CD8-positive, alpha-beta memory T cell (primary cell): ENCODE results near the gene WDR33. TPM values are rescaled to one million over a fixed set of nuclear protein-coding genes. Genes with fewer than 3 reads are reported as not detected.
"Not testable (repeated sequence)": the region's sequence is repeated elsewhere in the genome, so short reads cannot be mapped to it uniquely, and the experiment has no call there.

Experiments
- CTCF ChIA-PET: fragments of 350-600 bp; sonication (Branson Sonifier 250); formaldehyde crosslinking; loops from one replicate; lab custom pipeline; 2021; ENCODE audit warnings: antibody characterized with exemption; lab: Charles Lee
- POLR2A ChIA-PET: fragments of 350-600 bp; sonication (Branson Sonifier 250); formaldehyde crosslinking; loops from one replicate; lab custom pipeline; 2021; ENCODE audit warnings: antibody characterized with exemption; lab: Charles Lee
- DNase-seq, 5 donors: peaks; one replicate each; pipeline versions ENCODE4 v3.0.0 to v3.0.0-alpha.2; 2020 to 2022; ENCODE audit warnings: mixed read lengths in 1 of 5
- H3K27ac ChIP-seq: one replicate; pipeline ENCODE4 v1.7.0; 2013; ENCODE audit warnings: low read depth, mild to moderate bottlenecking, low read length, moderate library complexity
- H3K27me3 ChIP-seq: 2 replicates; pipeline ENCODE4 v1.7.0; 2013; ENCODE audit warnings: low read length, mild to moderate bottlenecking; ENCODE audit not compliant: insufficient read depth, poor library complexity, severe bottlenecking
- H3K36me3 ChIP-seq: 2 replicates; pipeline ENCODE4 v1.7.0; 2013; ENCODE audit warnings: mild to moderate bottlenecking, low read length, moderate library complexity; ENCODE audit not compliant: insufficient read depth
- H3K4me1 ChIP-seq: 2 replicates; pipeline ENCODE4 v1.7.0; 2013; ENCODE audit warnings: mild to moderate bottlenecking, low read length, moderate library complexity; ENCODE audit not compliant: insufficient read depth
- H3K4me3 ChIP-seq: 2 replicates; pipeline ENCODE4 v1.7.0; 2013; ENCODE audit warnings: mild to moderate bottlenecking, low read length
- H3K9me3 ChIP-seq: 2 replicates; pipeline ENCODE4 v1.7.0; 2013; ENCODE audit warnings: mild to moderate bottlenecking, low read length
- H3K27ac Mint-ChIP-seq, 8 donors: one replicate each; pipeline ENCODE4 v1.8.0; 2020 to 2021; ENCODE audit warnings: mixed read lengths in 8 of 8, mild to moderate bottlenecking in 6 of 8, inconsistent platforms in 3 of 8, moderate library complexity in 3 of 8
- H3K27me3 Mint-ChIP-seq, 2 donors: one replicate each; pipeline ENCODE4 v1.8.0; 2020 to 2021; ENCODE audit warnings: mixed read lengths in 2 of 2, mild to moderate bottlenecking in 1 of 2, moderate library complexity in 1 of 2
- H3K36me3 Mint-ChIP-seq, 3 donors: one replicate each; pipeline ENCODE4 v1.8.0; 2020 to 2021; ENCODE audit warnings: mixed read lengths in 3 of 3, inconsistent platforms in 1 of 3, mild to moderate bottlenecking in 1 of 3
- H3K4me1 Mint-ChIP-seq, 3 donors: one replicate each; pipeline ENCODE4 v1.8.0; 2020 to 2021; ENCODE audit warnings: mixed read lengths in 3 of 3, inconsistent platforms in 1 of 3, mild to moderate bottlenecking in 1 of 3
- H3K4me3 Mint-ChIP-seq, 7 donors: one replicate each; pipeline ENCODE4 v1.8.0; 2020 to 2021; ENCODE audit warnings: mixed read lengths in 7 of 7, mild to moderate bottlenecking in 6 of 7, moderate library complexity in 4 of 7, inconsistent platforms in 2 of 7
- H3K9me3 Mint-ChIP-seq, 5 donors: one replicate each; pipeline ENCODE4 v1.8.0; 2020 to 2022; ENCODE audit warnings: mixed read lengths in 5 of 5, mild to moderate bottlenecking in 3 of 5, moderate library complexity in 2 of 5, inconsistent platforms in 1 of 5
- polyA plus RNA-seq: library from polyadenylated mRNA; unstranded; fragments of 300-500 nt; fragmentation: Illumina TruSeq; gene quantifications from one replicate; pipeline ENCODE4 v1.2.3, GENCODE V29; 2021
- total RNA-seq, 2 experiments: library from RNA; stranded (reverse); gene quantifications; one replicate each; pipeline ENCODE4 v1.2.3, GENCODE V29; 2021

The WDR33 gene
- total and polyA plus RNA-seq, 3 experiments from 2014 or later, result 51.6 to 88.1 (median 84.8) TPM

DNA sequence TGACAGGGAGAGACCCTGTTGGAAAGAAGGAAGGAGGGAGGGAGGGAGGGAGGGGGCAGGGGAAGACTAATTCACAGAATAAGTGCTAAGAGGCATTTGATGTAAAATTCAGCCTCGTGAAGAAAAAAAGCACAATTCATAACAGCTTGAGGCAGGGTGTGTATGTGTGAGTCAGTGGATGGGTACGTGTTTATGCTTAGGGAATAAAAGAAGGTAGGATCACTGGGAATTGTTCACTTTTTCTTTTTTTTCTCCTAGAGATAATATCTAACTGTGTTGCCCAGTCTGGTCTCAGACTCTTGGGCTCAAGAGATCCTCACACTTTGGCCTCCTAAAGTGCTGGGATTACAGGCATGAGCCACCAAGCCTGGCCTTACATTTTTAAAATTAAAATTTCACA, 39.2 kb downstream of the WDR33 start:
- H3K36me3 ChIP-seq, result peaks cover 16% of the 10 kb centered on the region
- ChIA-PET POLR2A (no interaction called here), CTCF (no interaction called here)

DNA sequence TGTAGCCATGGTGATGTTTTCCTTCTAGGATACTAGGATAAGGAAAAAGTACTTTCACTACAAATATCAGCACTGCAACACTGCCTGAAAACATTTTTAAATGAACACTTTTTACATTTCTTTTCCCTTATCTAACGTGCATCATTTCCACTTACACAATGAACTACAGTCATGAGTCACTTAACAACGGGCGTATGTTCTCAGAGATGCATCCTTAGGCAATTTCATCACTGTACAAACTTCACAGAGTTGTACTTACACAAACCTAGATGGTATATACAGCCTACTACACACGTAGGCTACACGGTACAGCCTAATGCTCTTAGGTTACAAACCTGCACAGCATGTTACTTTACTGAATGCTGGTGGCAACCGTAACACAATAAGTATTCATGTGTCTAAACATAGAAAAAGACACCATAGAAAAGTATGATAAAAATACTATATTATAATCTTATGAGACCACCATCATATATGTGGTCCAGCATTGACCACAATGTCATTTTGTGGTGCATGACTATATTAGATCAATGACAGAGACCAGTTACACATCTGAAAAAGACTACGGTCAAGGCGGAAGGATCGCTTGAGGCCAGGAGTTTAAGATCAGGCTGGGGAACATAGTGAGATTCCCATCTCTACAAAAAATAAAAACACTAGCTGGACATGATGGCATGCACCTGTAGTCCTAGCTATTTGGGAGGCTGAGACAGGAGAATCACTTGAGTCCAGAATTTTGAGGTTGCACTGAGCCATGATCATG, 39.8 kb downstream of the WDR33 start:
- Mint-ChIP-seq H3K4me1 (peaks cover 20 to 45% (median 35%) of the 10 kb centered on the region in 3 donors), H3K9me3 (no peaks in the 10 kb centered on the region), H3K36me3 (peaks cover 0 to 50% (median 16%) of the 10 kb centered on the region in 3 donors), H3K27me3 (no peaks in the 10 kb centered on the region), H3K27ac (peak overlapping the region in 2 of 8 donors; percentile 3 to 82), H3K4me3 (no peak overlapping the region)
- Histone ChIP-seq H3K27me3 (no peaks in the 10 kb centered on the region), H3K4me3 (no peak overlapping the region), H3K4me1 (no peaks in the 10 kb centered on the region), H3K9me3 (no peaks in the 10 kb centered on the region), H3K27ac (no peak overlapping the region), H3K36me3 (peaks cover 22% of the 10 kb centered on the region)
- POLR2A ChIA-PET, result no interaction called here
- DNase-seq, result no peak
- CTCF ChIA-PET, result no interaction called here

More for the DNA sequence above, 39.2 kb downstream of the WDR33 start:
- Mint-ChIP-seq H3K27me3 (no peaks in the 10 kb centered on the region), H3K27ac (peak overlapping the region in 1 of 8 donors; percentile 24), H3K36me3 (peaks cover 0 to 44% (median 14%) of the 10 kb centered on the region in 3 donors), H3K4me3 (no peak overlapping the region), H3K9me3 (no peaks in the 10 kb centered on the region), H3K4me1 (peaks cover 26 to 51% (median 41%) of the 10 kb centered on the region in 3 donors)
- no peaks in the 10 kb centered on the region for H3K27me3 ChIP-seq
- H3K4me1 ChIP-seq, result no peaks in the 10 kb centered on the region
- H3K4me3 ChIP-seq, result no peak overlapping the region
- no peaks in the 10 kb centered on the region for H3K9me3 ChIP-seq
- DNase-seq, result no peak
- no peak overlapping the region for H3K27ac ChIP-seq

DNA sequence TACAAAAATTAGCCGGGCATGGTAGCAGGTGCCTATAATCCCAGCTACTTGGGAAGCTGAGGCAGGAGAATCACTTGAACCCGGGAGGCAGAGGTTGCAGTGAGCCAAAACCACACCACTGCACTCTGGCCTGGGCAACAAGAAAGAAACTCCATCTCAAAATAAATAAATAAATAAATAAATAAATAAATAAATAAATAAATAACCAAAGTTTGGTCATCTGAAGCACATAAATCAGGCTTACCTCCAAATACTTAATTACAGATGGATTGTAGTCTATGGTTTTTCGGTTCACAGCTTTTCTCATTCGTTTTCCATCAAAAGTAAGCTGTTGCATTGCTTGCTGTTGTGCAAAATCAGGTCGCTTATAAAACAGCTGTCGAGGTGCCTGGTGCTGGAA, 40.4 kb downstream of the WDR33 start:
- H3K4me1 Mint-ChIP-seq, result peaks cover 13 to 39% (median 29%) of the 10 kb centered on the region in 3 donors
- H3K4me1 ChIP-seq, H3K9me3 ChIP-seq, H3K4me3 ChIP-seq, H3K9me3 Mint-ChIP-seq, H3K27ac Mint-ChIP-seq, H3K27me3 Mint-ChIP-seq, H3K27me3 ChIP-seq, CTCF ChIA-PET, H3K4me3 Mint-ChIP-seq, DNase-seq, H3K27ac ChIP-seq, POLR2A ChIA-PET: not testable (repeated sequence)
- H3K36me3 ChIP-seq, result peaks cover 25% of the 10 kb centered on the region
- H3K36me3 Mint-ChIP-seq, result peaks cover 0 to 51% (median 18%) of the 10 kb centered on the region in 3 donors

DNA sequence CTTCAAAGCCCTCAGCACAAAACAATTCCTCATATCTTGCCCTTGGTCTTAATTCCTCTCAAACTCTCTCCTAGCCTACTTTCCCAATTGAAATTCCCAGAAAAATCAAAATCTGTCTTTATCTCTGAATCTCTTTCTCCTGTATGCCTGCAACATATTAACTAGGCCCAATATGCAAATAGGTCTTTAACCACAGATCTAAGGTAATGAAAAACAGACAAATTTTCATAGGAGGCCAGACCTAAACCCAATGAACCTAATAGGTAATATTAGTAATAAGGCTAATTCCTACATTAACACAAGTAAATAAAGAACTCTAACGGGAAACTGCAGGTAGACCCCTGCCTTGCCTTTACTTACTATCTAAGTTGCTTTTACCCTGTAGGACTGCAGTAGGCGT, 41.4 kb downstream of the WDR33 start:
- H3K9me3 ChIP-seq, result no peaks in the 10 kb centered on the region
- Mint-ChIP-seq H3K9me3 (no peaks in the 10 kb centered on the region), H3K4me3 (no peak overlapping the region), H3K4me1 (peaks cover 11 to 31% (median 25%) of the 10 kb centered on the region in 3 donors), H3K36me3 (peaks cover 0 to 57% (median 22%) of the 10 kb centered on the region in 3 donors), H3K27me3 (no peaks in the 10 kb centered on the region), H3K27ac (peak overlapping the region in 6 of 8 donors; percentile 20 to 87 (median 50))
- no peaks in the 10 kb centered on the region for H3K4me1 ChIP-seq
- H3K27ac ChIP-seq, result no peak overlapping the region
- DNase-seq, result no peak
- ChIA-PET CTCF (no interaction called here), POLR2A (no interaction called here)
- H3K36me3 ChIP-seq, result peaks cover 35% of the 10 kb centered on the region
- H3K27me3 ChIP-seq, result no peaks in the 10 kb centered on the region
- H3K4me3 ChIP-seq, result no peak overlapping the region

DNA sequence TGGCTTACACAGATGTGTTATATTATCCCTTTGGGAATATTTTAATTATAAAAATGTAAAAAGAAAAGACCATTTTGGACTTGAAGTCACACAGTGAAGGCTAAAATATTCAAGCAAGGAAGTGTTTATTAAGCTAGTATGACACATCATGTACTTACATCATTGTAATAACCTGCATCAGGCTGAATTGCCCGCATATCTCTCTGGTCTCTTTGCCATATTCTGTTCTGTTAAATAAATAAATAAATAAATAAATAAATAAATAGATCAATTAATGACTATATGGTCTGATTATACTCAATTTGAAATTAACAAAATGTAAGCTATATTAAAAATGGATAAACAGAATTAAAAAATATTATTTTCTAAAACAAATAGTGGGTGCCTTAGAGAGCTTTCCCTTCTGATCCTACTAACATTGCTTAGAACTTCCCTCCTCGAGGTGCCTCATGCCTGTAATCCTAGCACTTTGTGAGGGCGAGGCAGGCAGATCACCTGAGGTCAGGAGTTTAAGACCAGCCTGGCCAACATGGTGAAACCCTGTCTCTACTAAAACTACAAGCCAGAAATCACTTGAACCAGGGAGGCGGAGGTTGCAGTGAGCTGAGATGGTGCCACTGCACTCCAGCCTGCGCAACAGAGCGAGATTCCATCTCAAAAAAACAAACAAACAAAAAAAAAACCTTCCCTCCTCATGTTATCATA, 42.0 kb downstream of the WDR33 start:
- DNase-seq, result no peak
- H3K9me3 ChIP-seq, result no peaks in the 10 kb centered on the region
- H3K36me3 ChIP-seq, result peaks cover 41% of the 10 kb centered on the region
- no peak overlapping the region for H3K4me3 ChIP-seq
- peak overlapping the region in 6 of 8 donors; percentile 20 to 87 (median 70) for H3K27ac Mint-ChIP-seq
- no peak overlapping the region for H3K27ac ChIP-seq
- no peaks in the 10 kb centered on the region for H3K27me3 ChIP-seq
- no peak overlapping the region for H3K4me3 Mint-ChIP-seq
- CTCF ChIA-PET, result no interaction called here
- POLR2A ChIA-PET, result no interaction called here
- H3K4me1 ChIP-seq, result no peaks in the 10 kb centered on the region
- no peaks in the 10 kb centered on the region for H3K27me3 Mint-ChIP-seq
- H3K36me3 Mint-ChIP-seq, result peaks cover 0 to 63% (median 22%) of the 10 kb centered on the region in 3 donors
- H3K9me3 Mint-ChIP-seq, result no peaks in the 10 kb centered on the region
- H3K4me1 Mint-ChIP-seq, result peaks cover 11 to 30% (median 25%) of the 10 kb centered on the region in 3 donors

DNA sequence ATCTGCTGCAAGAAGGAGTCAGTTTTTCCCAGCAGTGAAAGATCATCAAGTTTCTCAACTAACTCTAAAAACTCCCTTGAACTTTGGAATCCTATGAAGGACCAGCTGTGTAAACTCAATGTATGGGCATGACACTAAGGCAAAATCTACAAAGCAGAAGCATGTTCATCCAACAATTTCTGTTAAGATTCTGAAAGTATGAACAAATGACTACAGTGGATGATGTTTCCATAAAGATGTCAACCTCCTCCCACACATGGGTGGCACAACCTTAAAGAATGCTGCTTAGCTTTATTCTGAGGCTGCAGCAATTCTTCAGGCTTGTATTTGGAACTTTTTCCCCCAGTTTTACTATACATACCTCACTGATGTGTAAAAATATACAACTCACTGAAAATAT, 47.2 kb downstream of the WDR33 start:
- peaks cover 0 to 78% (median 31%) of the 10 kb centered on the region in 3 donors for H3K36me3 Mint-ChIP-seq
- no peak overlapping the region for H3K27ac ChIP-seq
- H3K27ac Mint-ChIP-seq, result peak overlapping the region in 1 of 8 donors; percentile 36
- no peaks in the 10 kb centered on the region for H3K27me3 Mint-ChIP-seq
- peaks cover 0 to 6% (median 0%) of the 10 kb centered on the region in 3 donors for H3K4me1 Mint-ChIP-seq
- H3K9me3 ChIP-seq, result no peaks in the 10 kb centered on the region
- no peak overlapping the region for H3K4me3 Mint-ChIP-seq
- H3K9me3 Mint-ChIP-seq, result no peaks in the 10 kb centered on the region
- ChIA-PET CTCF (no interaction called here), POLR2A (no interaction called here)
- H3K36me3 ChIP-seq, result peaks cover 57% of the 10 kb centered on the region
- H3K4me1 ChIP-seq, result no peaks in the 10 kb centered on the region
- no peak for DNase-seq
- no peak overlapping the region for H3K4me3 ChIP-seq
- no peaks in the 10 kb centered on the region for H3K27me3 ChIP-seq

DNA sequence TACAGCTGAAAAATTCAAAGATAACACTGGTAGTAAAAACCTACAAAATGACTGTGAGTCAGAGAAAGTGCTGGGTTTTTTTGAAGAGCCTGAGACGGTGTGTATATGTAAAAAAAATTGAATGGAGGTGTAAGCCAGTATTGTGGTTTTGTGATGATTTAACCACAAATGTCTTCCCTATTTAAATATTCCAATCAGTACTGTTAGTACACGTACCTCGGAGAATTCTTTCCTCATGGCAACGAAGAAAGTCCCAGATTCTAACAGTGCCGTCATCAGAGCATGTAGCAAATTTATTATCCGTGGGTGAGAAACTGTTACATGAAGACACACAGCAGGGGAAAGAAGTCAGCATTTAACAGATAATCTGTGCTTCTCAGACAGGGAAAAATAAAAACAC, 48.1 kb downstream of the WDR33 start:
- no peaks in the 10 kb centered on the region for H3K9me3 Mint-ChIP-seq
- CTCF ChIA-PET, result no interaction called here
- Histone ChIP-seq H3K27me3 (no peaks in the 10 kb centered on the region), H3K4me3 (no peak overlapping the region), H3K36me3 (peaks cover 53% of the 10 kb centered on the region), H3K27ac (no peak overlapping the region), H3K4me1 (no peaks in the 10 kb centered on the region), H3K9me3 (no peaks in the 10 kb centered on the region)
- POLR2A ChIA-PET, result no interaction called here
- H3K4me3 Mint-ChIP-seq, result no peak overlapping the region
- no peak for DNase-seq
- H3K36me3 Mint-ChIP-seq, result peaks cover 0 to 79% (median 28%) of the 10 kb centered on the region in 3 donors
- H3K4me1 Mint-ChIP-seq, result peaks cover 0 to 6% (median 0%) of the 10 kb centered on the region in 3 donors
- H3K27ac Mint-ChIP-seq, result peak overlapping the region in 3 of 8 donors; percentile 7 to 23 (median 23)
- no peaks in the 10 kb centered on the region for H3K27me3 Mint-ChIP-seq

DNA sequence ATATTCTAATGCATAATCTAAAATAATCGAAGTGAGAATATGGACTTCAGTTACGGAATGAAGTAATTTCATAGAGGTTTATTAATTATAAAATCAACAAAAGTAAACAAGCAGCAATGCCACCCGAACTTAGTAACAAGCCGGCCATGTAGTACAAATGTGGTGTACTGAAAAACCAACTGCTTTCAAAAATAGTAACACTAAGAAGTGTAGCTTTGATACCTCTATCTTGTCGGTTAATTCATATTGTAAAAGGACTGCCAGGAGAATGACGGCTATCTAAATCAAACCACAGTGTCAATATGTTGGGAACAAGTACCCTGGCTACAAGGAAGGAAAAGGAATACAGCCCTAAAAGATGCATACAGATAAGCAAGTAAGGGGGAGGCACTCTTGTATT, 48.5 kb downstream of the WDR33 start:
- Histone ChIP-seq H3K36me3 (peaks cover 53% of the 10 kb centered on the region), H3K27me3 (no peaks in the 10 kb centered on the region), H3K4me3 (no peak overlapping the region), H3K27ac (no peak overlapping the region), H3K9me3 (no peaks in the 10 kb centered on the region), H3K4me1 (no peaks in the 10 kb centered on the region)
- Mint-ChIP-seq H3K27me3 (no peaks in the 10 kb centered on the region), H3K27ac (peak overlapping the region in 2 of 8 donors; percentile 23), H3K9me3 (no peaks in the 10 kb centered on the region), H3K4me1 (peaks cover 0 to 6% (median 0%) of the 10 kb centered on the region in 3 donors), H3K36me3 (peaks cover 0 to 77% (median 26%) of the 10 kb centered on the region in 3 donors), H3K4me3 (no peak overlapping the region)
- DNase-seq, result no peak
- CTCF ChIA-PET, result no interaction called here
- POLR2A ChIA-PET, result no interaction called here
